HG02571 (cell line): ENCODE data around the gene SPATA6.
"Not testable (repeated sequence)": the region's sequence is repeated elsewhere in the genome, so short reads cannot be mapped to it uniquely, and the experiment has no call there.

Experiments
- ATAC-seq: cut with Tn5 transposase; IDR thresholded peaks from one replicate; pipeline ENCODE4 v1.9.1; 2021; ENCODE audit warnings: mild to moderate bottlenecking, moderate library complexity; ENCODE audit not compliant: unreplicated experiment

SPATA6 gene

GRCh38 chr1:48466594-48466993 is 5.4 kb downstream of the SPATA6 start:
- no peak for ATAC-seq

GRCh38 chr1:48462716-48463302 is 9.2 kb downstream of the SPATA6 start:
- no peak for ATAC-seq

- ATAC-seq = no peak
Observed at GRCh38 chr1:48450505-48450904, 21.5 kb downstream of the SPATA6 start.

- ATAC-seq = no peak
Observed at GRCh38 chr1:48448932-48449331, 23.1 kb downstream of the SPATA6 start.

- not testable (repeated sequence) for ATAC-seq
Observed at GRCh38 chr1:48444186-48444585, 27.8 kb downstream of the SPATA6 start.

- no peak for ATAC-seq
Observed at GRCh38 chr1:48442864-48443619, 29.0 kb downstream of the SPATA6 start.

GRCh38 chr1:48440786-48441185 is 31.2 kb downstream of the SPATA6 start:
- ATAC-seq = not testable (repeated sequence)

GRCh38 chr1:48439380-48439779 is 32.6 kb downstream of the SPATA6 start:
- ATAC-seq = no peak

- ATAC-seq = not testable (repeated sequence)
Observed at GRCh38 chr1:48437379-48437778, 34.6 kb downstream of the SPATA6 start.

GRCh38 chr1:48435312-48436002 is 36.5 kb downstream of the SPATA6 start:
- not testable (repeated sequence) for ATAC-seq

- ATAC-seq = no peak
Observed at GRCh38 chr1:48430832-48431231, 41.2 kb downstream of the SPATA6 start.

GRCh38 chr1:48422009-48422408 is 50.0 kb downstream of the SPATA6 start:
- ATAC-seq = no peak

GRCh38 chr1:48418742-48419141 is 53.3 kb downstream of the SPATA6 start:
- no peak for ATAC-seq

GRCh38 chr1:48415050-48415449 is 57.0 kb downstream of the SPATA6 start:
- ATAC-seq = no peak

- no peak for ATAC-seq
Observed at GRCh38 chr1:48414264-48414663, 57.7 kb downstream of the SPATA6 start.

GRCh38 chr1:48405940-48406339 is 66.1 kb downstream of the SPATA6 start:
- no peak for ATAC-seq

- no peak for ATAC-seq
Observed at GRCh38 chr1:48405400-48405799, 66.6 kb downstream of the SPATA6 start.

GRCh38 chr1:48402599-48402998 is 69.4 kb downstream of the SPATA6 start:
- ATAC-seq = no peak

- no peak for ATAC-seq
Observed at GRCh38 chr1:48396208-48396607, 75.8 kb downstream of the SPATA6 start.

GRCh38 chr1:48391926-48392325 is 80.1 kb downstream of the SPATA6 start:
- ATAC-seq = no peak

- ATAC-seq = no peak
Observed at GRCh38 chr1:48387409-48387808, 84.6 kb downstream of the SPATA6 start.

GRCh38 chr1:48374785-48375184 is 97.2 kb downstream of the SPATA6 start:
- no peak for ATAC-seq
